ENCODE data around the gene LRRC42.

DNA sequence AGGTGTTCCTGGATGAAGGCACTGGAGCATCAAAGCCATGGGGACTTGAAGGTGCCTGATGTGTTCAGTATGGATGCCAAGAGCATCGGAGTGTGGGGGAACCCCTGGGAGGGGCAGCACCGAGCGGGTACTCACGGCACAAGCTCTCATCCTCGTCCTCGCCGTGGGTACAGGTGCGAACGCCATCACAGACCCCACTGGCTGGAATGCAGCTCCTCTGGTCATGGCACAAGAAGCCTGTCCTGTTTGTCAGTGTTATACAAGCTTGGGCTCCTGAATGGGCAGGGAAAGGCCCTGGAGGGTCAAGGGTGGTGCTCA, 65.8 kb downstream of the LRRC42 start:
- no peak for TF ChIP-seq SP2 (tag by site-specific recombination; IDR thresholded peaks at IDR 0.05)
- no peak for TF ChIP-seq ZNF274 (IDR thresholded peaks at IDR 0.05; ENCODE audit: low read length)
- TF ChIP-seq ZNF274 (tag by site-specific recombination; IDR thresholded peaks at IDR 0.05; ENCODE audit: borderline replicate concordance), result no peak
- TF ChIP-seq, protein P1, sequence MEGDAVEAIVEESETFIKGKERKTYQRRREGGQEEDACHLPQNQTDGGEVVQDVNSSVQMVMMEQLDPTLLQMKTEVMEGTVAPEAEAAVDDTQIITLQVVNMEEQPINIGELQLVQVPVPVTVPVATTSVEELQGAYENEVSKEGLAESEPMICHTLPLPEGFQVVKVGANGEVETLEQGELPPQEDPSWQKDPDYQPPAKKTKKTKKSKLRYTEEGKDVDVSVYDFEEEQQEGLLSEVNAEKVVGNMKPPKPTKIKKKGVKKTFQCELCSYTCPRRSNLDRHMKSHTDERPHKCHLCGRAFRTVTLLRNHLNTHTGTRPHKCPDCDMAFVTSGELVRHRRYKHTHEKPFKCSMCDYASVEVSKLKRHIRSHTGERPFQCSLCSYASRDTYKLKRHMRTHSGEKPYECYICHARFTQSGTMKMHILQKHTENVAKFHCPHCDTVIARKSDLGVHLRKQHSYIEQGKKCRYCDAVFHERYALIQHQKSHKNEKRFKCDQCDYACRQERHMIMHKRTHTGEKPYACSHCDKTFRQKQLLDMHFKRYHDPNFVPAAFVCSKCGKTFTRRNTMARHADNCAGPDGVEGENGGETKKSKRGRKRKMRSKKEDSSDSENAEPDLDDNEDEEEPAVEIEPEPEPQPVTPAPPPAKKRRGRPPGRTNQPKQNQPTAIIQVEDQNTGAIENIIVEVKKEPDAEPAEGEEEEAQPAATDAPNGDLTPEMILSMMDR (tag by site-specific recombination; IDR thresholded peaks at IDR 0.05), result no peak
- no peak for TF ChIP-seq RBAK (tag by site-specific recombination; IDR thresholded peaks at IDR 0.05)
- TF ChIP-seq ZNF394 (tag by site-specific recombination; IDR thresholded peaks at IDR 0.05; ENCODE audit: borderline replicate concordance), result no peak
- no peak for TF ChIP-seq ZNF792 (tag by site-specific recombination; IDR thresholded peaks at IDR 0.05)
- TF ChIP-seq PBX3 (CRISPR knock-in tag; IDR thresholded peaks at IDR 0.05), result no peak
- TF ChIP-seq KLF10 (tag by site-specific recombination; IDR thresholded peaks at IDR 0.05), result no peak
- no peak for TF ChIP-seq ZNF777 (tag by site-specific recombination; IDR thresholded peaks at IDR 0.05; ENCODE audit: borderline replicate concordance)
- TF ChIP-seq GFI1B (tag by site-specific recombination; IDR thresholded peaks at IDR 0.05), result no peak
